AG10803 (cell line): ENCODE measurements around the gene KPNA1.

Source experiments
- DNase-seq: peaks from one replicate; pipeline ENCODE4 v3.0.0; 2010; ENCODE audit warnings: low read depth
- H3K4me3 ChIP-seq: 2 replicates; pipeline ENCODE4 v1.5.1; 2011; ENCODE audit warnings: mild to moderate bottlenecking, low read length, control low read depth
- CTCF ChIP-seq: conservative IDR thresholded peaks from 2 replicates; pipeline ENCODE4 v1.5.1; 2011; ENCODE audit warnings: mild to moderate bottlenecking, low read length, control low read depth, inconsistent platforms

The KPNA1 gene

DNA sequence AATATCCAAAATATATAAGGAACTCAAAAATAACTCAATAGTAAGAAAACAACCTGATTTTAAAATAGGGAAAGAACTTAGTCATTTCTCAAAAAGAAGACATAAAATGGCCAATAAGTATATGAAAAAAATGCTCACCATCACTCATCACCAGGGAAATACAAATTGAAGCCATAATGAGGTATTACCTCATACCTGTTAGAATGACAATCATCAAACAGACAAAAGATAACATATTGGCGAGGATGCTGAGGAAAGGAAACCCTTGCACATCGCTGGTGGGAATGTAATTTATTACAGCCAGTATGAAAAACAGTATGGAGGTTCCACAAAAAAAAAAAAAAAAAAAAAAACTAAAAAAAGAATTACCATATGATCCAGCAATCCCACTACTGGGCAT lies 38.2 kb downstream of the KPNA1 start:
- no peak overlapping the region for H3K4me3 ChIP-seq
- DNase-seq, result no peak
- TF ChIP-seq CTCF, result no peak

DNA sequence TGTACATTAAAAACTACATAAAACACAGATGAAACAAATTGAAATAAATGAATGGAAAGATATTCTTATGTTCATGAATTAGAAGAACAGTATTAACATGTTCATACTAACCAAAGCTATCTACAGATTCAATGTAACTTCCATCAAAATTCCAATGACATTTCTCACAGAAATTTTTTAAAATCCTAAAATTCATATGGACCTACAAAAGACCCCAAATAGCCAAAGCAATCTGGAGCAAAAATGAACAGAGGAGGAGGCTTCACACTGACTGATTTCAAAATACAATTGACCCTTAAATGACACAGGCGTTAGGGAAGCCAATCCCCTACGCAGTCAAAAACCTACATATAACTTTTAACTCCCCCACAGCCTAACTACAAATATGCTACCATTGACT lies 39.4 kb downstream of the KPNA1 start:
- no peak for TF ChIP-seq CTCF
- peak; percentile 3 for DNase-seq
- H3K4me3 ChIP-seq, result no peak overlapping the region

DNA sequence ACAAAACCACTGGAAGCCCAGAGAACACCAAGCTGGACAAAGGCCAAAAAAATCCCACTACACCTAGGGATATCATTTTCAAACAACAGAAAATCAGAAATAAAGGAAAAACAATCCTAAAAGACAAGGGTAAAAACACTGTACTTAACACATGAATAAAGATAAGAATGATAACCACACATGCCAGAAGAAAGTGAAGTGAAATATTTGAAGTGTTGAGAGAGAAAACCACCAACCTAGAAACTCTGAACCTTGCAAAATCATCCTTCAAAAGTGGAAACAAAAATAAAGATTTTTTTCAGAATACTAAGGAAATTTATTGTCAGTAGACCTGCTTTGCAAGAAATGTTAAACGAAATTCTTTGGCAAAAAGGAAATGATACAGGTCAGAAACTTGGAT lies 45.1 kb downstream of the KPNA1 start:
- no peak for TF ChIP-seq CTCF
- H3K4me3 ChIP-seq, result no peak overlapping the region
- no peak for DNase-seq

- no peak for TF ChIP-seq CTCF
- no peak for DNase-seq
- no peak overlapping the region for H3K4me3 ChIP-seq
These were observed 45.7 kb downstream of the KPNA1 start for GRCh38 chr3:122468896-122469533.

- TF ChIP-seq CTCF, result no peak
- DNase-seq, result no peak
- no peak overlapping the region for H3K4me3 ChIP-seq
These were observed 48.0 kb downstream of the KPNA1 start for GRCh38 chr3:122466701-122467240.

DNA sequence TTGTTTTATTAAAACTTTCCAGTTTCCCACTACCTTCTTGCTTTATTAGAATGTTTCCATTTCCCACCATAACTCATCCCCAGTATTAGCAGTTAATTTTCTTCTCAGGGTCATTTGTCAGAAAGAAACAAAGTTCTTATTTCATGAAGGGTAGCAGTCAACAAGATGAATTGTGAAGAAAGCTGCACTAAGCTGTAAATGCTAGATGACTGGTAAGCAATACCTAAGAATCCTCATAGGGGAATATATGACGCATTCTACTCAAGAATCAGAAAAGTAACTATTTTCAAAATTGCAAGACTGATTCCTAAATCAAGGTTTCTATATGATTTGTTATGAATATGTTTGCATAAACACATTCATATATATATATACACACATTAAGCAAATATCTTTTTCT lies 50.1 kb downstream of the KPNA1 start:
- DNase-seq, result no peak
- H3K4me3 ChIP-seq, result no peak overlapping the region
- no peak for TF ChIP-seq CTCF

- no peak for DNase-seq
- no peak for TF ChIP-seq CTCF
- H3K4me3 ChIP-seq, result no peak overlapping the region
These were observed 52.3 kb downstream of the KPNA1 start for GRCh38 chr3:122462406-122462805.
